RWPE2 (cell line): ENCODE results near the gene BPIFB6.

Experiments used
- ATAC-seq: fragments of 200-7000 bp; cut with Tn5 transposase; 3 replicates; pipeline ENCODE4 v1.9.1; 2021; ENCODE audit warnings: low read depth
- DNase-seq: peaks from one replicate; pipeline ENCODE4 v3.0.0-alpha.2; 2020; ENCODE audit warnings: low spot score
- H3K27ac ChIP-seq: fragments of 450-650 bp; 2 replicates; pipeline ENCODE4 v1.5.1; 2017; ENCODE audit warnings: mild to moderate bottlenecking; ENCODE audit not compliant: poor library complexity, severe bottlenecking
- H3K27me3 ChIP-seq: fragments of 250-450 bp; sonication (Bioruptor Pico); 2 replicates; pipeline ENCODE4 v1.5.1; 2021; ENCODE audit warnings: mild to moderate bottlenecking, moderate library complexity; ENCODE audit not compliant: insufficient read depth, poor library complexity, severe bottlenecking
- H3K36me3 ChIP-seq: fragments of 250-450 bp; sonication (Bioruptor Pico); 2 replicates; pipeline ENCODE4 v1.5.1; 2020; ENCODE audit warnings: low read depth, mild to moderate bottlenecking, moderate library complexity
- H3K4me1 ChIP-seq: fragments of 250-450 bp; sonication (Bioruptor Pico); 2 replicates; pipeline ENCODE4 v1.5.1; 2021; ENCODE audit warnings: mild to moderate bottlenecking, moderate library complexity; ENCODE audit not compliant: insufficient read depth, poor library complexity, severe bottlenecking
- H3K4me3 ChIP-seq: fragments of 250-450 bp; sonication (Bioruptor Pico); 2 replicates; pipeline ENCODE4 v1.5.1; 2021; ENCODE audit warnings: mild to moderate bottlenecking, moderate library complexity; ENCODE audit not compliant: severe bottlenecking
- H3K9me3 ChIP-seq: fragments of 250-450 bp; sonication (Bioruptor Pico); 2 replicates; pipeline ENCODE4 v1.5.1; 2021; ENCODE audit warnings: mild to moderate bottlenecking, moderate library complexity; ENCODE audit not compliant: severe bottlenecking
- TF ChIP-seq, protein P1 (sequence below): fragments of 450-650 bp; IDR thresholded peaks from one replicate; pipeline ENCODE4 v1.5.1; 2017; ENCODE audit warnings: mild to moderate bottlenecking, moderate library complexity; ENCODE audit not compliant: poor library complexity, severe bottlenecking

BPIFB6 gene

DNA sequence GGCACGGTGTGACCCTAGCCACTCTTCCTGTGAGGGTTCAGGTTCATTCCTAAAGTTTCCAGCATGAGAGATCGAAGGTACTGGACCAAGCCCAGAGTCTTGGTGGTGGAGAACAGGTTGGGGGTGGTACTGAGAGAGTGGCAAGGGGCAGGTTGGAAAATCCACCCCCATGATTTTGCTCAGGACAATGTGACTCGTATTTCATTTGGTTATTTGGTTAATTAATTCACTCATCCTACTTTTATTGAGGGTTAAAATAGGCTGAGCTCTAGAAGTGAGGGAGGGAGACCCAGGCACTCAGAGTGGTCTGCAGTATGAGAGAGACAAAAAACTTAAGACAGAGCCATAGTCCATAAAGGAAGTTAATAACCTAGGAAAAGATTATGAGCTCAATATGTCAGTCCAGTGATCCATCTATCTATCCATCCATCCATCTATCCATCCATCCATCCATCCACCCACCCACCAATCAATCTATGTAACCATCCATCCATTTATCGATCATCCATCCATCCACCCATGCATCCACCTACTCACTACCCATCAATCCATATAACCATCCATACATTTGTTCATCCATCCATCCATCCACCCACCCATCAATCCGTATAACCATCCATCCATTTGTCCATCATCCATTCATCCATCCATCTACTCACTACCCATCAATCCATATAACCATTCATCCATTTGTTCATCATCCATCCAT, 6.7 kb upstream of the BPIFB6 start:
- DNase-seq (no peak), ATAC-seq (no peak)
- Histone ChIP-seq H3K27ac (no peak overlapping the region), H3K36me3 (no peaks in the 10 kb centered on the region), H3K27me3 (peaks cover 8% of the 10 kb centered on the region), H3K4me3 (no peak overlapping the region), H3K9me3 (no peaks in the 10 kb centered on the region), H3K4me1 (no peaks in the 10 kb centered on the region)
- TF ChIP-seq, protein P1, sequence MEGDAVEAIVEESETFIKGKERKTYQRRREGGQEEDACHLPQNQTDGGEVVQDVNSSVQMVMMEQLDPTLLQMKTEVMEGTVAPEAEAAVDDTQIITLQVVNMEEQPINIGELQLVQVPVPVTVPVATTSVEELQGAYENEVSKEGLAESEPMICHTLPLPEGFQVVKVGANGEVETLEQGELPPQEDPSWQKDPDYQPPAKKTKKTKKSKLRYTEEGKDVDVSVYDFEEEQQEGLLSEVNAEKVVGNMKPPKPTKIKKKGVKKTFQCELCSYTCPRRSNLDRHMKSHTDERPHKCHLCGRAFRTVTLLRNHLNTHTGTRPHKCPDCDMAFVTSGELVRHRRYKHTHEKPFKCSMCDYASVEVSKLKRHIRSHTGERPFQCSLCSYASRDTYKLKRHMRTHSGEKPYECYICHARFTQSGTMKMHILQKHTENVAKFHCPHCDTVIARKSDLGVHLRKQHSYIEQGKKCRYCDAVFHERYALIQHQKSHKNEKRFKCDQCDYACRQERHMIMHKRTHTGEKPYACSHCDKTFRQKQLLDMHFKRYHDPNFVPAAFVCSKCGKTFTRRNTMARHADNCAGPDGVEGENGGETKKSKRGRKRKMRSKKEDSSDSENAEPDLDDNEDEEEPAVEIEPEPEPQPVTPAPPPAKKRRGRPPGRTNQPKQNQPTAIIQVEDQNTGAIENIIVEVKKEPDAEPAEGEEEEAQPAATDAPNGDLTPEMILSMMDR = no peak

DNA sequence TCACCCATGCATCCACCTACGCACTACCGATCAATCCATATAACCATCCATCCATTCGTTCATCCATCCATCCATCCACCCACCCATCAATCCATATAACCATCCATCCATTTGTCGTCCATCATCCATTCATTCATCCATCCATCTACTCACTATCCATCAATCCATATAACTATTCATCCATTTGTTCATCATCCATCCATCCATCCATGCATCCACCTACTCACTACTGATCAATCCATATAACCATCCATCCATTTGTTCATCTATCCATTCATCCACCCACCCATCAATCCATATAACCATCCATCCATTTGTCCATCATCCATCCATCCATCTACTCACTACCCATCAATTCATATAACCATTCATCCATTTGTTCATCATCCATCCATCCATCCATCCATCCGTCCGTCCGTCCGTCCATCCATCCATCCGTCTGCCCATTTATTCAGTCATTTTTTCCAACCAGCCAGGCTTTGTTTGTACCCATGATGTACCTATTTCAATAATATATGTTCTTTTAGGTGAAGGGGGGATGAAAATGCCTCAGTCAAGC, 6.1 kb upstream of the BPIFB6 start:
- TF ChIP-seq, protein P1 = no peak
- no peaks in the 10 kb centered on the region for H3K9me3 ChIP-seq
- ATAC-seq = no peak
- H3K27ac ChIP-seq = no peak overlapping the region
- H3K4me3 ChIP-seq = no peak overlapping the region
- no peak for DNase-seq
- no peaks in the 10 kb centered on the region for H3K4me1 ChIP-seq
- H3K36me3 ChIP-seq = no peaks in the 10 kb centered on the region
- peaks cover 13% of the 10 kb centered on the region for H3K27me3 ChIP-seq

DNA sequence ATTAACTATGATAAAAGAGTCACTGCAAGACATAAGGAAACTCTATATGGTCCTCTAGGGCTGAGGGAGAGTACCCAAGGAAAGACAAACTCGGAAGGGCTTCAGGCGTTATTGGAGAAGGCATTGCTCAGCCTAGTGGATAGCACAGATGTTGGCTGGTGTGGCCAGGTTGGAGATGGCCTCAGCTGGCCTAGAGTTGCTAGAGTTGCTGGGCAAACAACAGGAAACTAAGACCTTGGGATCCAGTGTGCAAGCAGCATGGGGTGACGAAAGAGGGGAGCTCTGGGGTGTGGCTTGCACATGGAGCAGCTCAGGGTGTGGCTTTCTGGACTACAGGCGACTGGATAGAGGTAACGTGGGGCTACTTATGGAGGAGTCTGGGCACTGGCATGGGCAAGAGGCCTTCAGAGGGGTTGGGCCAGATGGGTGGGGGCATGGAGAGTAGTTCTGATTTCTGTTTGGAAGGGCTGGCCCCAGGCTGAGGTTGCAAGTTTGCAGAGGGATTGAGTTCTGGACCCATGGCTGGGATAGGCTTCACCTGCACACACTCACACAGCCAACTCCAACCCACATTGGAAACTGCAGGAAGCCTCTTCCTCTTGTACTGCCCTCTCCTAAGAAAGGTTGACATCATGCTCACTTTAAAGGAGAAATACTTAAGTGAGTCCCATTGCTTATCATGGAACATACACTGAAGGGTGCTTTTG, 5.2 kb upstream of the BPIFB6 start:
- no peak for DNase-seq
- peaks cover 15% of the 10 kb centered on the region for H3K27me3 ChIP-seq
- no peaks in the 10 kb centered on the region for H3K9me3 ChIP-seq
- no peaks in the 10 kb centered on the region for H3K36me3 ChIP-seq
- no peaks in the 10 kb centered on the region for H3K4me1 ChIP-seq
- no peak overlapping the region for H3K27ac ChIP-seq
- no peak overlapping the region for H3K4me3 ChIP-seq
- TF ChIP-seq, protein P1 = no peak
- ATAC-seq = no peak

GRCh38 chr20:33026779-33027759, 4.4 kb upstream of the BPIFB6 start:
- Histone ChIP-seq H3K9me3 (no peaks in the 10 kb centered on the region), H3K27me3 (peaks cover 15% of the 10 kb centered on the region), H3K4me3 (no peak overlapping the region), H3K36me3 (no peaks in the 10 kb centered on the region), H3K4me1 (no peaks in the 10 kb centered on the region), H3K27ac (no peak overlapping the region)
- peak; percentile 7; the same call in 1 of the 3 replicates for ATAC-seq
- TF ChIP-seq, protein P1 = no peak
- DNase-seq = no peak
